H1 (cell line): ENCODE data around the gene SASH3. TPM values are rescaled to one million over a fixed set of nuclear protein-coding genes. Genes with fewer than 3 reads are reported as not detected.

Source experiments
- CTCF ChIA-PET: fragments of 300-600 bp; sonication (Branson Sonifier 250); formaldehyde crosslinking; loops from one replicate; lab custom pipeline; 2021; ENCODE audit not compliant: partially characterized antibody; lab: Charles Lee
- POLR2A ChIA-PET: fragments of 300-600 bp; sonication (Branson Sonifier 250); formaldehyde crosslinking; loops from one replicate; lab custom pipeline; 2021; ENCODE audit warnings: inconsistent platforms; ENCODE audit not compliant: partially characterized antibody; lab: Charles Lee
- DNase-seq, 2 experiments: peaks; one replicate each; pipeline versions ENCODE4 v3.0.0 to v3.0.0-alpha.2; 2010 to 2022; ENCODE audit warnings: low spot score in 2 of 2, low read depth in 1 of 2, mixed read lengths in 1 of 2
- FAIRE-seq: peaks from 2 replicates; lab custom pipeline; 2011; peaks lifted over from hg19 to GRCh38; lab: Jason Lieb, UNC
- H2AFZ ChIP-seq: 2 replicates; pipeline ENCODE4 v1.8.1; 2012; ENCODE audit warnings: low read length, inconsistent platforms
- H2AK5ac ChIP-seq: 2 replicates; pipeline ENCODE4 v1.6.1; 2013; ENCODE audit warnings: low read depth, low read length
- H2BK120ac ChIP-seq: replicated peaks from 2 replicates; pipeline ENCODE3; 2013; ENCODE audit warnings: low read depth, low read length, inconsistent platforms
- H2BK12ac ChIP-seq: 2 replicates; pipeline ENCODE4 v1.6.1; 2013; ENCODE audit warnings: low read depth, low read length
- H2BK15ac ChIP-seq: 2 replicates; pipeline ENCODE4 v1.6.1; 2013; ENCODE audit warnings: low read length
- H2BK20ac ChIP-seq: 2 replicates; pipeline ENCODE4 v1.6.1; 2013; ENCODE audit warnings: low read length
- H2BK5ac ChIP-seq: 2 replicates; pipeline ENCODE4 v1.6.1; 2013; ENCODE audit warnings: low read depth, low read length
- H3K14ac ChIP-seq: 2 replicates; pipeline ENCODE4 v1.6.1; 2013; ENCODE audit warnings: inconsistent platforms; ENCODE audit not compliant: insufficient read length
- H3K18ac ChIP-seq: 2 replicates; pipeline ENCODE4 v1.6.1; 2013; ENCODE audit warnings: low read length; ENCODE audit errors: extremely low read depth
- H3K23ac ChIP-seq: 2 replicates; pipeline ENCODE4 v1.6.1; 2013; ENCODE audit warnings: inconsistent platforms; ENCODE audit not compliant: insufficient read length
- H3K23me2 ChIP-seq: 2 replicates; pipeline ENCODE4 v1.6.1; 2013; ENCODE audit warnings: low read depth, low read length
- H3K27ac ChIP-seq: 2 replicates; pipeline ENCODE4 v1.6.1; 2011; ENCODE audit warnings: low read depth, low read length, inconsistent platforms
- H3K27me3 ChIP-seq, 4 experiments: replicated peaks in 1 of 4; 1 replicate in 1 of 4; 2 replicates in 3 of 4; pipeline versions ENCODE4 v1.6.1 to v1.8.1; 2011 to 2013; ENCODE audit warnings: low read length in 3 of 4, mild to moderate bottlenecking in 3 of 4, inconsistent platforms in 2 of 4, mixed read lengths in 2 of 4, moderate library complexity in 1 of 4; ENCODE audit not compliant: control insufficient read depth in 3 of 4, insufficient read depth in 3 of 4; ENCODE audit errors: extremely low read depth in 1 of 4
- H3K36me3 ChIP-seq, 4 experiments: 2 replicates each; pipeline versions ENCODE4 v1.6.1 to v1.8.1; 2011 to 2013; ENCODE audit warnings: mild to moderate bottlenecking in 4 of 4, low read length in 3 of 4, moderate library complexity in 2 of 4, control low read depth in 1 of 4, inconsistent platforms in 1 of 4; ENCODE audit not compliant: insufficient read depth in 4 of 4, control insufficient read depth in 2 of 4
- H3K4ac ChIP-seq: replicated peaks from 2 replicates; pipeline ENCODE3; 2013; ENCODE audit warnings: low read length, low read depth, mixed read lengths, inconsistent platforms; ENCODE audit not compliant: insufficient read length
- H3K4me1 ChIP-seq, 4 experiments: replicated peaks in 1 of 4; 1 replicate in 1 of 4; 2 replicates in 3 of 4; pipeline versions ENCODE4 v1.6.1 to v1.8.1; 2011 to 2013; ENCODE audit warnings: low read length in 3 of 4, inconsistent platforms in 2 of 4, mixed read lengths in 1 of 4; ENCODE audit not compliant: insufficient read depth in 4 of 4, control insufficient read depth in 3 of 4
- H3K4me2 ChIP-seq, 2 experiments: 2 replicates each; pipeline versions ENCODE4 v1.6.1 to v1.8.1; 2011 to 2013; ENCODE audit warnings: low read depth in 2 of 2, low read length in 2 of 2, control low read depth in 1 of 2, inconsistent platforms in 1 of 2, mild to moderate bottlenecking in 1 of 2; ENCODE audit not compliant: insufficient read depth in 1 of 2
- H3K4me3 ChIP-seq, 4 experiments: fragments of 200-600, 300-600 bp in 1 of 4; sonication (generic), shearing (Covaris generic), sonication (Bioruptor Twin) in 1 of 4; 2 replicates each; pipeline versions ENCODE4 v1.5.1 to v1.8.1; 2011 to 2016; ENCODE audit warnings: low read length in 4 of 4, low read depth in 3 of 4, control low read depth in 2 of 4, inconsistent platforms in 2 of 4, mild to moderate bottlenecking in 2 of 4, mixed read lengths in 1 of 4, moderate library complexity in 1 of 4; ENCODE audit not compliant: insufficient read depth in 2 of 4; ENCODE audit errors: extremely low read depth in 1 of 4
- H3K56ac ChIP-seq: replicated peaks from 2 replicates; pipeline ENCODE3; 2013; ENCODE audit warnings: low read depth, mild to moderate bottlenecking, mixed read lengths, low read length, inconsistent platforms; ENCODE audit not compliant: insufficient read length
- H3K79me1 ChIP-seq: 2 replicates; pipeline ENCODE4 v1.6.1; 2013; ENCODE audit warnings: low read depth, low read length, control low read depth
- H3K79me2 ChIP-seq, 2 experiments: 2 replicates each; pipeline versions ENCODE4 v1.6.1 to v1.8.1; 2012 to 2013; ENCODE audit warnings: low read length in 2 of 2, mild to moderate bottlenecking in 2 of 2, inconsistent platforms in 1 of 2; ENCODE audit not compliant: insufficient read depth in 2 of 2, control insufficient read depth in 1 of 2
- H3K9ac ChIP-seq, 4 experiments: replicated peaks in 1 of 4; 1 replicate in 1 of 4; 2 replicates in 3 of 4; pipeline versions ENCODE4 v1.6.1 to v1.8.1; 2011 to 2013; ENCODE audit warnings: low read depth in 3 of 4, low read length in 3 of 4, control low read depth in 2 of 4, mild to moderate bottlenecking in 2 of 4, moderate library complexity in 2 of 4, inconsistent platforms in 1 of 4; ENCODE audit errors: extremely low read depth in 1 of 4
- H3K9me3 ChIP-seq, 2 experiments: 2 replicates each; pipeline versions ENCODE4 v1.6.1 to v1.8.1; 2012 to 2013; ENCODE audit warnings: mild to moderate bottlenecking in 2 of 2, moderate library complexity in 2 of 2, control low read depth in 1 of 2, inconsistent platforms in 1 of 2, low read depth in 1 of 2, low read length in 1 of 2, mixed read lengths in 1 of 2; ENCODE audit not compliant: insufficient read depth in 2 of 2
- H4K20me1 ChIP-seq, 2 experiments: replicated peaks in 1 of 2; 2 replicates each; pipeline versions ENCODE3 to v1.8.1; 2011 to 2013; ENCODE audit warnings: inconsistent platforms in 2 of 2, low read length in 2 of 2, mild to moderate bottlenecking in 1 of 2; ENCODE audit not compliant: insufficient read depth in 2 of 2, control insufficient read depth in 1 of 2
- H4K5ac ChIP-seq: 2 replicates; pipeline ENCODE4 v1.6.1; 2013; ENCODE audit warnings: low read length, low read depth, mixed read lengths, inconsistent platforms; ENCODE audit not compliant: insufficient read length
- H4K8ac ChIP-seq: 2 replicates; pipeline ENCODE4 v1.8.0; 2013; ENCODE audit warnings: mild to moderate bottlenecking, moderate library complexity, low read length, inconsistent platforms; ENCODE audit not compliant: insufficient read depth; ENCODE audit errors: extremely low read depth
- H4K91ac ChIP-seq: replicated peaks from 2 replicates; pipeline ENCODE3; 2013; ENCODE audit warnings: low read length, mixed read lengths, inconsistent platforms; ENCODE audit not compliant: insufficient read length
- ASH2L ChIP-seq: fragments of 200-600, 300-600 bp; sonication (generic); IDR thresholded peaks from one replicate; pipeline ENCODE4 v1.7.1; 2017; ENCODE audit warnings: low read length
- CHD2 ChIP-seq: IDR thresholded peaks from 2 replicates; pipeline ENCODE4 v1.6.1; 2012; ENCODE audit warnings: low read length, improper control_type of control experiment
- EP300 ChIP-seq, 2 experiments: IDR thresholded peaks; 1 replicate in 1 of 2; 2 replicates in 1 of 2; pipeline ENCODE4 v1.6.1; 2011 to 2012; ENCODE audit warnings: low read depth in 2 of 2, low read length in 2 of 2, mild to moderate bottlenecking in 2 of 2, borderline replicate concordance in 1 of 2, inconsistent platforms in 1 of 2, moderate library complexity in 1 of 2
- FOSL1 ChIP-seq: IDR thresholded peaks from 2 replicates; pipeline ENCODE4 v1.6.1; 2011; ENCODE audit warnings: mild to moderate bottlenecking, low read depth, low read length, moderate library complexity; ENCODE audit not compliant: insufficient read depth
- HDAC6 ChIP-seq: IDR thresholded peaks from one replicate; pipeline ENCODE4 v1.7.1; 2012; ENCODE audit warnings: low read depth, mild to moderate bottlenecking, inconsistent platforms, low read length, moderate library complexity
- KDM1A ChIP-seq: fragments of 200-600, 300-600 bp; sonication (generic); IDR thresholded peaks from 2 replicates; pipeline ENCODE4 v1.7.1; 2016; ENCODE audit warnings: mild to moderate bottlenecking, low read length, borderline replicate concordance
- POU5F1 ChIP-seq: IDR thresholded peaks from 2 replicates; pipeline ENCODE4 v1.6.1; 2011; ENCODE audit warnings: low read depth, mild to moderate bottlenecking, low read length, moderate library complexity
- WGBS, 2 experiments: shearing (Covaris generic) in 1 of 2; methylation state at CpG; one replicate each; pipeline versions ENCODE4 v1.1.6 to v1.1.7; 2013 to 2015; ENCODE audit warnings: low lambda C conversion rate in 2 of 2, mixed read lengths in 2 of 2, inconsistent platforms in 1 of 2, low coverage in 1 of 2, missing lambda C conversion rate in 1 of 2; ENCODE audit not compliant: insufficient replicate concordance in 2 of 2, insufficient coverage in 1 of 2, insufficient read length in 1 of 2; ENCODE audit errors: extremely low coverage in 1 of 2, missing lambda C conversion rate in 1 of 2; 5-methylcytosine and 5-hydroxymethylcytosine counted together
- polyA plus RNA-seq, 7 experiments: library from polyadenylated mRNA; depleted of rRNA in 3 of 7; stranded (reverse) in 5 of 7; unstranded in 2 of 7; fragments of >200 nt in 5 of 7; fragments of 200-250 nt in 2 of 7; gene quantifications; 1 replicate in 5 of 7; 2 replicates in 1 of 7; 4 replicates in 1 of 7; pipeline versions ENCODE4 v1.2.1 to v1.2.3, GENCODE V29; 2011 to 2013; ENCODE audit warnings: missing spikeins in 2 of 7, mixed read lengths in 2 of 7
- total RNA-seq: library from RNA; stranded (reverse); fragmentation: NEBNext Ultra II Directional; extraction: Animal tissue kit (Norgen Biotek cat#: 25700); gene quantifications from 2 replicates; pipeline ENCODE4 v1.2.1, GENCODE V29; 2021
- TF ChIP-seq, protein P1 (sequence below): IDR thresholded peaks from 2 replicates; pipeline ENCODE4 v1.6.1; 2011; ENCODE audit warnings: low read depth, mild to moderate bottlenecking, low read length; ENCODE audit not compliant: insufficient read depth

SASH3 gene
- total and polyA plus RNA-seq, 2 of the 8 experiments (the other 6 are each of a cell fraction or from before 2014, with no cell fraction given), result not detected

DNA sequence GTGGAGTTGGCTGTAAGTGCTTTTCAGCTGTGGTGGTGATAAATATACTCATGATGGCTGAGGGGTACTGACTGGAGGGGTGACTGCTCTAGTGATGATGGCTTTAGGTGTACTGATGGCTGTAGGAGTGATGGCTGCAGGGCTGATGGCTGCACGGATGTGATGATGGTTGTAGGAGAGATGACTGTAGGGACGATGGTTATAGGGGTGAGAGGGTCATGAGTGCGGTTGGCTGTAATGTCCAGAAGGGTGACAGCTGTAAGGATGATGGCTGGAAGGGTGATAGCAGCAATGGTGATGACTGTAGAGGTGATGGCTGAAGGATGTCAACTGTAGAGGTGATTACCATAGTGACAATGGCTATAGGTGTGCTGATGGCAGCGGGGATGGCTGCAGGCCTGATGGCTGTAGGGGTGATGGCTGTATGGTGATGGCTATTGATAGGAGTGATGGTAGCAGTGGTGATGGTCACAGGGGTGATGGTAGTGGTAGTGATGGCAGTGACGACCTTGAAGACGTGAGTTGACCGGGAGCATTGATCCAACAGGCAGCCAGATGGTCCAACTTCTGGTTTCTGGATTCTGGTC is 570 bp upstream of the SASH3 start:
- H3K27ac ChIP-seq, result no peak overlapping the region
- no peak for FAIRE-seq
- H2AK5ac ChIP-seq, result no peak overlapping the region
- no peak overlapping the region for H2BK15ac ChIP-seq
- no peak for DNase-seq
- no peak overlapping the region for H4K91ac ChIP-seq
- H3K79me1 ChIP-seq, result no peaks in the 10 kb centered on the region
- no peak overlapping the region for H3K56ac ChIP-seq
- peaks cover 0 to 2% (median 0%) of the 10 kb centered on the region in 4 experiments; a peak in 2 of 7 replicates for H3K4me1 ChIP-seq
- H3K9me3 ChIP-seq, result no peaks in the 10 kb centered on the region
- H2BK5ac ChIP-seq, result no peak overlapping the region
- ChIA-PET POLR2A (interaction anchor here (1.3 kb wide), 1 partner anchor 23 kb away, joined by 3 read pairs; no protein-coding TSS in a partner anchor), CTCF (interaction anchor here (0.7 to 1.2 kb wide), 3 partner anchors 22 to 249 kb away, joined by 3 to 5 read pairs (median 3); no protein-coding TSS in a partner anchor)
- H4K8ac ChIP-seq, result no peak overlapping the region
- WGBS, 2 experiments, result 90% methylated on average over 6 of the region's 7 CpGs; no CpG with 5 or more reads in 1 of the 2 experiments
- H4K20me1 ChIP-seq, result no peaks in the 10 kb centered on the region
- no peak overlapping the region for H3K9ac ChIP-seq
- H3K4me2 ChIP-seq, result no peak overlapping the region
- no peaks in the 10 kb centered on the region for H3K79me2 ChIP-seq
- TF ChIP-seq, protein P1, sequence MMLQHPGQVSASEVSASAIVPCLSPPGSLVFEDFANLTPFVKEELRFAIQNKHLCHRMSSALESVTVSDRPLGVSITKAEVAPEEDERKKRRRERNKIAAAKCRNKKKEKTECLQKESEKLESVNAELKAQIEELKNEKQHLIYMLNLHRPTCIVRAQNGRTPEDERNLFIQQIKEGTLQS, result no peak
- TF ChIP-seq CHD2 (no peak), KDM1A (no peak), HDAC6 (no peak), FOSL1 (no peak), EP300 (IDR thresholded peaks at IDR 0.05; ENCODE audit: borderline replicate concordance in 1 of 2, low read depth in 2 of 2, low read length in 2 of 2) (no peak), POU5F1 (no peak), ASH2L (no peak)
- no peak overlapping the region for H2BK12ac ChIP-seq
- no peak overlapping the region for H3K18ac ChIP-seq
- no peak overlapping the region for H2BK20ac ChIP-seq
- no peak overlapping the region for H2AFZ ChIP-seq
- no peak overlapping the region for H3K4ac ChIP-seq
- no peak overlapping the region for H3K14ac ChIP-seq
- H3K23ac ChIP-seq, result no peak overlapping the region
- no peaks in the 10 kb centered on the region for H3K23me2 ChIP-seq
- H3K27me3 ChIP-seq, result no peaks in the 10 kb centered on the region
- no peak overlapping the region for H3K4me3 ChIP-seq
- H2BK120ac ChIP-seq, result no peak overlapping the region
- H4K5ac ChIP-seq, result no peak overlapping the region
- no peaks in the 10 kb centered on the region for H3K36me3 ChIP-seq
